GM21381 (cell line): Measurements from ENCODE around the gene BTC.
"Not testable (repeated sequence)": the region's sequence is repeated elsewhere in the genome, so short reads cannot be mapped to it uniquely, and the experiment has no call there.

Source experiments
- ATAC-seq: cut with Tn5 transposase; IDR thresholded peaks from one replicate; pipeline ENCODE4 v1.9.1; 2021; ENCODE audit warnings: mild to moderate bottlenecking, moderate library complexity; ENCODE audit not compliant: unreplicated experiment

The BTC gene

GRCh38 chr4:74758551-74759145, 35.7 kb downstream of the BTC start:
- no peak for ATAC-seq

- ATAC-seq: no peak
These were observed 37.2 kb downstream of the BTC start for GRCh38 chr4:74757136-74757535.

GRCh38 chr4:74755486-74755885, 38.8 kb downstream of the BTC start:
- no peak for ATAC-seq

- no peak for ATAC-seq
These were observed 40.1 kb downstream of the BTC start for GRCh38 chr4:74754218-74754617.

GRCh38 chr4:74752798-74753197, 41.5 kb downstream of the BTC start:
- no peak for ATAC-seq

- no peak for ATAC-seq
These were observed 42.5 kb downstream of the BTC start for GRCh38 chr4:74751856-74752255.

GRCh38 chr4:74751247-74751646, 43.1 kb downstream of the BTC start:
- no peak for ATAC-seq

- ATAC-seq: no peak
These were observed 52.1 kb downstream of the BTC start for GRCh38 chr4:74742185-74742584.

GRCh38 chr4:74738464-74739143, 55.7 kb downstream of the BTC start:
- ATAC-seq: no peak

- no peak for ATAC-seq
These were observed 59.3 kb downstream of the BTC start for GRCh38 chr4:74734995-74735394.

- ATAC-seq: no peak
These were observed 60.6 kb downstream of the BTC start for GRCh38 chr4:74733756-74734155.

GRCh38 chr4:74724979-74725378, 69.3 kb downstream of the BTC start:
- no peak for ATAC-seq

GRCh38 chr4:74716436-74716765, 77.9 kb downstream of the BTC start:
- ATAC-seq: no peak

GRCh38 chr4:74715706-74716435, 78.5 kb downstream of the BTC start:
- no peak for ATAC-seq

- no peak for ATAC-seq
These were observed 79.7 kb downstream of the BTC start for GRCh38 chr4:74714611-74715130.

- not testable (repeated sequence) for ATAC-seq
These were observed 86.2 kb downstream of the BTC start for GRCh38 chr4:74708135-74708534.
